Thoracic aorta (tissue), 2 donors: ENCODE measurements around the gene ASTN1. TPM values are rescaled to one million over a fixed set of nuclear protein-coding genes. Genes with fewer than 3 reads are reported as not detected.
"Not testable (repeated sequence)": the region's sequence is repeated elsewhere in the genome, so short reads cannot be mapped to it uniquely, and the experiment has no call there.

Source experiments
- ATAC-seq: fragments of 150-250 bp; one replicate; pipeline ENCODE4 v1.8.0; 2017; ENCODE audit warnings: low read depth; ENCODE audit not compliant: insufficient number of reproducible peaks, low FRiP score
- DNase-seq: peaks from one replicate; pipeline ENCODE4 v3.0.0-alpha.2; 2020; ENCODE audit warnings: low spot score
- H3K27ac ChIP-seq, 2 donors: fragments of 200-600 bp; sonication (generic); 1 replicate in 1 of 2; 2 replicates in 1 of 2; pipeline ENCODE4 v1.5.1; 2016; ENCODE audit warnings: mild to moderate bottlenecking in 2 of 2, moderate library complexity in 2 of 2
- H3K27me3 ChIP-seq: fragments of 200-600 bp; sonication (generic); replicated peaks from 2 replicates; pipeline ENCODE4 v1.6.0; 2016; ENCODE audit warnings: mild to moderate bottlenecking; ENCODE audit not compliant: insufficient read depth
- H3K36me3 ChIP-seq: fragments of 200-600 bp; sonication (generic); one replicate; pipeline ENCODE4 v1.5.1; 2016
- H3K4me1 ChIP-seq, 2 donors: fragments of 200-600 bp; sonication (generic); 1 replicate in 1 of 2; 2 replicates in 1 of 2; pipeline versions ENCODE4 v1.5.1 to v1.6.0; 2016; ENCODE audit warnings: low read depth in 2 of 2, mild to moderate bottlenecking in 1 of 2; ENCODE audit not compliant: control insufficient read depth in 1 of 2
- H3K4me3 ChIP-seq: fragments of 200-600 bp; sonication (generic); 2 replicates; pipeline ENCODE4 v1.5.1; 2016; ENCODE audit warnings: mild to moderate bottlenecking
- H3K9me3 ChIP-seq: fragments of 200-600 bp; sonication (generic); 2 replicates; pipeline ENCODE4 v1.5.1; 2016
- total RNA-seq, 2 donors: library from RNA; depleted of rRNA; stranded (reverse); fragments of >200 nt; gene quantifications; one replicate each; pipeline versions ENCODE4 v1.1.0 to v1.2.3, GENCODE V29; 2016
- TF ChIP-seq, protein P1 (sequence below): fragments of 200-600 bp; sonication (generic); IDR thresholded peaks from one replicate; pipeline ENCODE4 v1.5.1; 2019; ENCODE audit warnings: antibody characterized with exemption

Gene ASTN1
- total RNA-seq, 2 donors from 2014 or later: 0.41 to 0.42 TPM

DNA sequence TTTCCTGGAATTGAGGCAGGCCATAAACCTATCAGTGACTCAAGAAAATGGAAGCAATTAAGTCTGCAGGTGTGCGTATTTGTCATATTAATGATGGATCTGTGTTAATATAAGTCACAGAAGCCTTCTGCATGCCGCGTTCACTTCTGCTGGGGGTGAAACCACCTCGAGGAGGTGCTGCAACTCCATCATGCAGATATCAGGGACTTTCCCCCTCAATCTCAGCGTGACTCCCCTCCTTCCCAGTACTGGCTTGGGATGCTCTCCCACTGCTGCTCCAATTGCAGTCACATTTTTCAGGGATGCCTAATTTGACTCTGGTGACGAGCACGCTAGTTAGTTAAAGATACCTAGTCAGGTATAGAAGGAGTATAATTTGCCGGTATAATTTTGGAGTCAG, 87.5 kb downstream of the ASTN1 start:
- TF ChIP-seq, protein P1, sequence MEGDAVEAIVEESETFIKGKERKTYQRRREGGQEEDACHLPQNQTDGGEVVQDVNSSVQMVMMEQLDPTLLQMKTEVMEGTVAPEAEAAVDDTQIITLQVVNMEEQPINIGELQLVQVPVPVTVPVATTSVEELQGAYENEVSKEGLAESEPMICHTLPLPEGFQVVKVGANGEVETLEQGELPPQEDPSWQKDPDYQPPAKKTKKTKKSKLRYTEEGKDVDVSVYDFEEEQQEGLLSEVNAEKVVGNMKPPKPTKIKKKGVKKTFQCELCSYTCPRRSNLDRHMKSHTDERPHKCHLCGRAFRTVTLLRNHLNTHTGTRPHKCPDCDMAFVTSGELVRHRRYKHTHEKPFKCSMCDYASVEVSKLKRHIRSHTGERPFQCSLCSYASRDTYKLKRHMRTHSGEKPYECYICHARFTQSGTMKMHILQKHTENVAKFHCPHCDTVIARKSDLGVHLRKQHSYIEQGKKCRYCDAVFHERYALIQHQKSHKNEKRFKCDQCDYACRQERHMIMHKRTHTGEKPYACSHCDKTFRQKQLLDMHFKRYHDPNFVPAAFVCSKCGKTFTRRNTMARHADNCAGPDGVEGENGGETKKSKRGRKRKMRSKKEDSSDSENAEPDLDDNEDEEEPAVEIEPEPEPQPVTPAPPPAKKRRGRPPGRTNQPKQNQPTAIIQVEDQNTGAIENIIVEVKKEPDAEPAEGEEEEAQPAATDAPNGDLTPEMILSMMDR: no peak
- ATAC-seq (no peak), DNase-seq (no peak)
- Histone ChIP-seq H3K9me3 (no peaks in the 10 kb centered on the region), H3K27ac (no peak overlapping the region), H3K4me3 (no peak overlapping the region), H3K36me3 (no peaks in the 10 kb centered on the region), H3K27me3 (no peaks in the 10 kb centered on the region), H3K4me1 (no peaks in the 10 kb centered on the region)

DNA sequence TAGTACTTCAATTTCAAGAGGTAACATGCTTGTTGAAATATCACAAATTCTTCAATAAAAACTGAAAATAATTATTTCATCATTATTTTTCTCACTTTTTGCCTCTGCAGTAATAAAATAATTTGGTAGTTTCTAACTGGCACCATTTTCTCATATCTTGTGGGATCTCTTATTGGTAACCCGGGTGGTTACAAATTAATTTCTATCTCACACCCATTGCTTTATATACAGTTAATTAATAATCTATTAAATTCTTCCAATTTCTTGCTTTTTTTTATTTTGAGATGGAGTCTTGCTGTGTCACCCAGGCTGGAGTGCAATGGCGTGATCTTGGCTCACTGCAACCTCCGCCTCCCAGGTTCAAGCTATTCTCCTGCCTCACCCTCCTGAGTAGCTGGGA, 89.7 kb downstream of the ASTN1 start:
- not testable (repeated sequence) for H3K27me3 ChIP-seq, H3K36me3 ChIP-seq, H3K4me1 ChIP-seq, ATAC-seq, H3K27ac ChIP-seq, H3K4me3 ChIP-seq, DNase-seq, H3K9me3 ChIP-seq

DNA sequence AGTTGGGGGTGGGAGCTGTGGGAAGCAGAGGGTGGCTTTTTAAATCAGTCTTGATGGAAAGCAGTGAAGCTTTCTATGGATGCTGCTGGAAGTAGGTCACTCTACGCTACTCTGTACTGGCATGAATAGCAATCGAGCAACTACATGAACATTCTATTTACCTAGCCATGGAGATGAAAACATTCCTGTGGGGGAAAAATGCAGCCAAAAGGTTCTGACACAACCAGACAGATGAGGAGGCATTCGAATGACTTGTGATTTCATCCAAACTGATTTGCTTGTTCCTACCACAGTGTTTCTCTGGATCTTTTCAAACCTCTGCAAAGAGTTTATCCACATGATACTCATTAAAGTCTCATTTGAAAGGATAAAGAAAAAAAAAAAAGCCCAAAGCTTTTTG, 95.0 kb downstream of the ASTN1 start:
- Histone ChIP-seq H3K9me3 (no peaks in the 10 kb centered on the region), H3K4me3 (no peak overlapping the region), H3K4me1 (no peaks in the 10 kb centered on the region), H3K27me3 (no peaks in the 10 kb centered on the region), H3K27ac (no peak overlapping the region), H3K36me3 (no peaks in the 10 kb centered on the region)
- TF ChIP-seq, protein P1: no peak
- ATAC-seq (no peak), DNase-seq (no peak)

DNA sequence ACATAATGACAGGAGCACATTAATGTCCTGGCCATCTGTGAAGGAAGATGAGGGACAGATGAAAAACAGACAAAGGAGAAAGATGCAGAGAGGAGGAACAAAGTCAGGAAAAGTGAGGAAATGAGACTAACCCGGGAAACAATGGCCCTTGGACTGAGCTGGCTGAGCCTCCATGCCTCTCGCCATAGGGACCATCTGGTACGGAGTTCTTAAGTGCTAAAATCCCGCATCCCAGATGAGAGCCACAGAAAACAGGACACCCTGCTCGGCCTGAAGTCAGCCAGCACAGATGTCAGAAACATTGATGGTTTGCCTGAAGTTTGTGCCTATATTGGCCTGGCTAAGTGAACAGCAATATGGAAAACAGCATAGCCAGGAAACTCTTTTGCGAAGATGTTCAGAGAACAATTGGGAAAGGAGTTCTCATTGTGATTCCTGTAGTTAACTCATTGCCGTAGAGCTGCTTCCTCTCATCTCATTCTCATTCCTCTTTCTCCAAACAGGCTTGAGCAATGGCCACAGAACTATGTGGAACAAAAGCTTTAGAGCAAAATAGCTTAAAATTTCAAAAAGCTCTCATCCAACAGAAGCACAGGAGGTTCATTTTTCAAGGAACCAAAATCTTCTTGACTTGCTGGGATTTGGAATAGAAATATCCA, 96.6 kb downstream of the ASTN1 start:
- no peaks in the 10 kb centered on the region for H3K27me3 ChIP-seq
- H3K27ac ChIP-seq: no peak overlapping the region
- TF ChIP-seq, protein P1: no peak
- no peaks in the 10 kb centered on the region for H3K36me3 ChIP-seq
- ATAC-seq (no peak), DNase-seq (no peak)
- no peaks in the 10 kb centered on the region for H3K4me1 ChIP-seq
- H3K4me3 ChIP-seq: no peak overlapping the region
- no peaks in the 10 kb centered on the region for H3K9me3 ChIP-seq

DNA sequence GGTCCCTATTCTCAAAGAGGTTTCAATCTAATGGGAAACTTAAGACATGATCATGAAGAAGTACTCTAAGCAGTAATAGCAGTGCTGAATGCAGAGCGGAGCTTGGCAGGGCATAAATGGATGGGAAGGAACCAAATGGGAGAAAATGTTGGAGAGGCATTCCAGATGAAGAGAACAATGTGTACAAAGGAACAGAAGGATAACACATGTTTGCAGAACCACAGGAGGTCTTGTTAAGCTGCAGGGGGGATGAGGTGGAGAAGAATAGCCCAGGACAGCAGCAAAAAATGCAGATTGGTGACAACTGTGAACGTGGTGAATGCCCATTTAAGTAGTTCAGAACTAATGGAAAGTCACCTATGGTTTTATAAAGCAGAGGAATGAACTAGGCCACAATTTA, 99.1 kb downstream of the ASTN1 start:
- no peak overlapping the region for H3K27ac ChIP-seq
- DNase-seq: no peak
- ATAC-seq: no peak
- TF ChIP-seq, protein P1: no peak
- H3K4me3 ChIP-seq: no peak overlapping the region
- no peaks in the 10 kb centered on the region for H3K36me3 ChIP-seq
- no peaks in the 10 kb centered on the region for H3K4me1 ChIP-seq
- H3K9me3 ChIP-seq: no peaks in the 10 kb centered on the region
- no peaks in the 10 kb centered on the region for H3K27me3 ChIP-seq

DNA sequence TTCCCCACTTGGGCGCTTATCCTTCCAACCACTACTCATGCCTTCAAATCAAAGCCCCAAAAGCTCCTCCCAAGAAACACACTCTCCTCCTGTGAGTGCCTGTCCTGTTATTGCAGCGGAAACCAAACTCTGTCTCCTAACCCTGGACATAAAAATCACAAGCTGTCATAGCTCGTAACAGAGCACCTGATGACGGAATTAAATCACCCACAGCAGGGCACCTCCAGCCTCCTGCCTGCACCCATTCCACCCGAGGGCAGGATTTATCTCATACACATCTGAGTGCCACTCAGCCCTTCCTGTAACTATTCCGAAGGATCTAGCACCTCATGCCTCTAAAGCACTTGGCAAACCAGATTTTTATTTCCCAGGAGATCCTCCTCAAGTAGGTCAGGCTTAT, 100.9 kb downstream of the ASTN1 start:
- TF ChIP-seq, protein P1: no peak
- H3K4me3 ChIP-seq: no peak overlapping the region
- H3K27ac ChIP-seq: no peak overlapping the region
- H3K36me3 ChIP-seq: no peaks in the 10 kb centered on the region
- H3K27me3 ChIP-seq: no peaks in the 10 kb centered on the region
- no peak for DNase-seq
- no peaks in the 10 kb centered on the region for H3K9me3 ChIP-seq
- no peaks in the 10 kb centered on the region for H3K4me1 ChIP-seq
- peak; percentile 29 for ATAC-seq
